Neural progenitor cell (in vitro differentiated cells): ENCODE results near the gene RBM25. TPM values are rescaled to one million over a fixed set of nuclear protein-coding genes. Genes with fewer than 3 reads are reported as not detected.
A peak's percentile ranks its signal among the peaks of the same experiment; 100 is the strongest.
"Not testable (repeated sequence)": the region's sequence is repeated elsewhere in the genome, so short reads cannot be mapped to it uniquely, and the experiment has no call there.

Experiments used
- DNase-seq: peaks from one replicate; pipeline ENCODE4 v3.0.0-alpha.2; 2016; ENCODE audit warnings: low spot score
- H2AFZ ChIP-seq: fragments of 200-600 bp; sonication (generic); replicated peaks from 2 replicates; pipeline ENCODE4 v1.6.1; 2016; ENCODE audit warnings: antibody characterized with exemption
- H3F3A ChIP-seq: fragments of 200-600 bp; sonication (generic); 2 replicates; pipeline ENCODE4 v1.6.1; 2016; ENCODE audit warnings: antibody characterized with exemption, low read depth
- H3K27ac ChIP-seq: fragments of 200-600 bp; sonication (generic); 2 replicates; pipeline ENCODE4 v1.5.1; 2016; ENCODE audit warnings: mild to moderate bottlenecking
- H3K27me3 ChIP-seq: fragments of 200-600 bp; sonication (generic); 2 replicates; pipeline ENCODE4 v1.6.1; 2016; ENCODE audit warnings: mild to moderate bottlenecking, moderate library complexity
- H3K36me3 ChIP-seq: fragments of 200-600 bp; sonication (generic); 2 replicates; pipeline ENCODE4 v1.5.1; 2016
- H3K4me1 ChIP-seq: fragments of 200-600 bp; sonication (generic); 2 replicates; pipeline ENCODE4 v1.6.1; 2016; ENCODE audit warnings: mixed run types
- H3K4me2 ChIP-seq: fragments of 200-600 bp; sonication (generic); 2 replicates; pipeline ENCODE4 v1.6.1; 2016
- H3K4me3 ChIP-seq: fragments of 200-600 bp; sonication (generic); 2 replicates; pipeline ENCODE4 v1.5.1; 2016
- H3K79me2 ChIP-seq: fragments of 200-600 bp; sonication (generic); 2 replicates; pipeline ENCODE4 v1.6.1; 2016; ENCODE audit warnings: low read depth
- H3K9ac ChIP-seq: fragments of 200-600 bp; sonication (generic); 2 replicates; pipeline ENCODE4 v1.6.1; 2016
- H3K9me3 ChIP-seq: fragments of 200-600 bp; sonication (generic); 2 replicates; pipeline ENCODE4 v1.5.1; 2016; ENCODE audit warnings: low read depth
- H4K20me1 ChIP-seq: fragments of 200-600 bp; sonication (generic); 2 replicates; pipeline ENCODE4 v1.6.1; 2016; ENCODE audit warnings: low read depth
- H3K27ac Mint-ChIP-seq: 3 replicates; pipeline ENCODE4 v1.8.0; 2021; ENCODE audit warnings: mixed read lengths
- H3K27me3 Mint-ChIP-seq: 2 replicates; pipeline ENCODE4 v1.8.0; 2022; ENCODE audit warnings: low read depth, mild to moderate bottlenecking, inconsistent platforms, moderate library complexity, mixed read lengths; ENCODE audit not compliant: insufficient read depth
- H3K36me3 Mint-ChIP-seq: 3 replicates; pipeline ENCODE4 v1.8.0; 2021; ENCODE audit warnings: mixed read lengths
- H3K4me1 Mint-ChIP-seq: 3 replicates; pipeline ENCODE4 v1.8.0; 2021; ENCODE audit warnings: mixed read lengths
- H3K4me3 Mint-ChIP-seq: 3 replicates; pipeline ENCODE4 v1.8.0; 2021; ENCODE audit warnings: mild to moderate bottlenecking, moderate library complexity, mixed read lengths
- H3K9me3 Mint-ChIP-seq: 3 replicates; pipeline ENCODE4 v1.8.0; 2020; ENCODE audit warnings: mixed read lengths
- CTCF ChIP-seq: fragments of 200-600 bp; sonication (generic); IDR thresholded peaks from 2 replicates; pipeline ENCODE4 v1.5.1; 2017; ENCODE audit warnings: antibody characterized with exemption, mild to moderate bottlenecking
- EZH2 ChIP-seq: fragments of 200-600 bp; sonication (generic); IDR thresholded peaks from 2 replicates; pipeline ENCODE4 v1.6.1; 2017; ENCODE audit warnings: antibody characterized with exemption, mild to moderate bottlenecking, moderate library complexity
- EZH2phosphoT487 ChIP-seq: fragments of 200-600 bp; sonication (generic); IDR thresholded peaks from 2 replicates; pipeline ENCODE4 v1.6.1; 2017; ENCODE audit warnings: antibody characterized with exemption
- total RNA-seq: library from RNA; depleted of rRNA; stranded (reverse); fragments of >200 nt; gene quantifications from 2 replicates; pipeline ENCODE4 v1.2.3, GENCODE V29; 2015; ENCODE audit warnings: low replicate concordance

The RBM25 gene
- 82.9 and 162 TPM in 2 replicates for total RNA-seq

GRCh38 chr14:73058224-73058921 is at the start of gene RBM25:
RBM25 (plus strand) TSS chr14:73058534; CDS start chr14:73071642, 13,108 bp downstream.
- H3K9me3 Mint-ChIP-seq = no peaks in the 10 kb centered on the region
- H3K4me3 Mint-ChIP-seq = no peak within 1 kb of the TSS
- DNase-seq = peak; percentile 98
- peak within 1 kb of the TSS; percentile 77 for H2AFZ ChIP-seq
- peaks cover 4% of the 10 kb centered on the region for H3K36me3 ChIP-seq
- no peaks in the 10 kb centered on the region for H3K27me3 ChIP-seq
- peak within 1 kb of the TSS; percentile 99 for H3K27ac Mint-ChIP-seq
- H3F3A ChIP-seq = peaks cover 17% of the 10 kb centered on the region
- TF ChIP-seq EZH2phosphoT487 (no peak), CTCF (peak; percentile 20), EZH2 (no peak)
- H3K4me3 ChIP-seq = peak within 1 kb of the TSS; percentile 96
- H3K27ac ChIP-seq = peak within 1 kb of the TSS; percentile 96
- H3K4me1 ChIP-seq = peaks cover 19% of the 10 kb centered on the region
- peaks cover 8% of the 10 kb centered on the region for H3K36me3 Mint-ChIP-seq
- H3K4me2 ChIP-seq = peak within 1 kb of the TSS; percentile 95
- H3K9me3 ChIP-seq = no peaks in the 10 kb centered on the region
- peaks cover 25% of the 10 kb centered on the region for H3K4me1 Mint-ChIP-seq
- H3K9ac ChIP-seq = peak within 1 kb of the TSS; percentile 95
- H4K20me1 ChIP-seq = peaks cover 43% of the 10 kb centered on the region
- H3K27me3 Mint-ChIP-seq = peaks cover 7% of the 10 kb centered on the region
- H3K79me2 ChIP-seq = peaks cover 53% of the 10 kb centered on the region

GRCh38 chr14:73011189-73011588 is 47.1 kb upstream of the RBM25 start:
- not testable (repeated sequence) for H3K4me3 Mint-ChIP-seq, H3K27ac Mint-ChIP-seq, H4K20me1 ChIP-seq, H3K4me1 ChIP-seq, H3K4me3 ChIP-seq, H3F3A ChIP-seq, H3K27me3 ChIP-seq, H3K36me3 ChIP-seq, DNase-seq, H3K27me3 Mint-ChIP-seq, H2AFZ ChIP-seq, H3K27ac ChIP-seq, H3K9me3 Mint-ChIP-seq, H3K9me3 ChIP-seq, H3K4me2 ChIP-seq, H3K4me1 Mint-ChIP-seq, H3K9ac ChIP-seq, H3K79me2 ChIP-seq
- H3K36me3 Mint-ChIP-seq = peaks cover 18% of the 10 kb centered on the region

DNA sequence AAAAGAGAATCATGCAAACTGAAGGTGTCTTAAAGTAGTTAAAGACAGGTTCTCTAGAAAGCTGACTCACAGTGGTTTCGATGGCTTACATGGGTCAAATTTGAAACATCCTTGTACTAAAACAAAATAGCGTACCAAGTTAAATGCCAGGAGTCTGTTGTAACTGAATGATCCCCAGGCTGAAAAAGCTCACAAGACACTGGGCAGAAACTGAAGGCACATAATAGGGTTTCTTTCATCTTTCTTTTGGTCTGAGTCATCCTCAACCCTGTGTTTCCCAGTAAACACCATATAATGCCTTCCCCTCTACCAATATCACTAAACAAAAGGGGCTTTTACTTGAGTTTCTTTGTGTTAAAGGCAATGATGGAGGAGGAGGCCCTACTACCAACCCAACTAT is 44.2 kb upstream of the RBM25 start:
- H3K4me1 ChIP-seq = no peaks in the 10 kb centered on the region
- no peak overlapping the region for H3K4me3 ChIP-seq
- H2AFZ ChIP-seq = no peak overlapping the region
- H3K27ac ChIP-seq = no peak overlapping the region
- H3K4me2 ChIP-seq = no peak overlapping the region
- no peaks in the 10 kb centered on the region for H3K79me2 ChIP-seq
- H3K4me3 Mint-ChIP-seq = no peak overlapping the region
- no peak for DNase-seq
- peaks cover 16% of the 10 kb centered on the region for H3K36me3 Mint-ChIP-seq
- peaks cover 3% of the 10 kb centered on the region for H3K4me1 Mint-ChIP-seq
- no peaks in the 10 kb centered on the region for H3K36me3 ChIP-seq
- no peaks in the 10 kb centered on the region for H3K9me3 Mint-ChIP-seq
- peaks cover 4% of the 10 kb centered on the region for H4K20me1 ChIP-seq
- H3K9me3 ChIP-seq = no peaks in the 10 kb centered on the region
- no peaks in the 10 kb centered on the region for H3F3A ChIP-seq
- H3K27me3 Mint-ChIP-seq = no peaks in the 10 kb centered on the region
- no peak overlapping the region for H3K9ac ChIP-seq
- TF ChIP-seq EZH2 (no peak), CTCF (no peak), EZH2phosphoT487 (no peak)
- no peaks in the 10 kb centered on the region for H3K27me3 ChIP-seq
- H3K27ac Mint-ChIP-seq = no peak overlapping the region

DNA sequence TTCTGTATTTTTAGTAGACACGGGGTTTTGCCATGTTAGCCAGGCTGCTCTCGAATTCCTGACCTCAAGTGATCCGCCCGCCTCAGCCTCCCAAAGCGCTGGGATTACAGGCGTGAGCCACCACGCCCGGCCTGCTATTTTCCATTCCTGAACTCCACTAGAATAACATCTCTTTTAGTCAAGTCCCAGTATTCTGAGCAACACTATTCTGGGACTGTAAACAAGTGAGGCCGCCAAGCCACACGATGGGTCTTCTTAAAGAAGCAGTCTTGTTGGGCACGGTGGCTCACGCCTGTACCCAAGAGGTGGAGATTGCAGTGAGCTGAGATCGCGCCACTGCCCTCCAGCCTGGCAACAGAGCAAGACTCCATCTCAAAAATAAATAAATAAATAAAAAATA is 42.8 kb upstream of the RBM25 start:
- H3K4me3 ChIP-seq, H3K9me3 Mint-ChIP-seq, H4K20me1 ChIP-seq, H2AFZ ChIP-seq, H3K27ac ChIP-seq, H3K27me3 ChIP-seq, H3K9me3 ChIP-seq, DNase-seq, H3K27me3 Mint-ChIP-seq, H3K9ac ChIP-seq, H3K4me2 ChIP-seq, H3K27ac Mint-ChIP-seq, H3F3A ChIP-seq, H3K4me1 ChIP-seq, H3K4me1 Mint-ChIP-seq, H3K79me2 ChIP-seq, H3K4me3 Mint-ChIP-seq, H3K36me3 ChIP-seq: not testable (repeated sequence)
- peaks cover 16% of the 10 kb centered on the region for H3K36me3 Mint-ChIP-seq

- not testable (repeated sequence) for H3K79me2 ChIP-seq, H4K20me1 ChIP-seq
Observed at GRCh38 chr14:73016011-73016410, 42.3 kb upstream of the RBM25 start.

More at GRCh38 chr14:73016011-73016410, 42.3 kb upstream of the RBM25 start:
- H3K9me3 ChIP-seq, H3K4me1 ChIP-seq, H3K4me3 ChIP-seq, H3K9me3 Mint-ChIP-seq, H3K27me3 Mint-ChIP-seq, DNase-seq, H3K4me2 ChIP-seq, H2AFZ ChIP-seq, H3K4me3 Mint-ChIP-seq, H3K27me3 ChIP-seq, H3K36me3 ChIP-seq, H3F3A ChIP-seq, H3K4me1 Mint-ChIP-seq, H3K9ac ChIP-seq, H3K27ac ChIP-seq: not testable (repeated sequence)
- Mint-ChIP-seq H3K27ac (peak overlapping the region; percentile 17), H3K36me3 (peaks cover 16% of the 10 kb centered on the region)
